ENCODE measurements around the gene MYO5C.
"Not testable (repeated sequence)": the region's sequence is repeated elsewhere in the genome, so short reads cannot be mapped to it uniquely, and the experiment has no call there.

The MYO5C gene

GRCh38 chr15:52241489-52241888, 54.1 kb downstream of the MYO5C start:
- no peak for DNase-seq (ENCODE audit: low read depth)
- TF ChIP-seq CTCF (IDR thresholded peaks at IDR 0.05; ENCODE audit: control insufficient read depth, insufficient read depth, low read depth, low read length, missing control alignments): no peak
- no peak overlapping the region for H3K4me3 ChIP-seq (ENCODE audit: control insufficient read depth, low read depth, low read length)

GRCh38 chr15:52240166-52240565, 55.4 kb downstream of the MYO5C start:
- DNase-seq (ENCODE audit: low read depth): no peak
- no peak for TF ChIP-seq CTCF (IDR thresholded peaks at IDR 0.05; ENCODE audit: control insufficient read depth, insufficient read depth, low read depth, low read length, missing control alignments)
- no peak overlapping the region for H3K4me3 ChIP-seq (ENCODE audit: control insufficient read depth, low read depth, low read length)

- not testable (repeated sequence) for DNase-seq (ENCODE audit: low read depth); H3K4me3 ChIP-seq (ENCODE audit: control insufficient read depth, low read depth, low read length)
Measured at GRCh38 chr15:52238989-52239525, 56.5 kb downstream of the MYO5C start.

GRCh38 chr15:52238149-52238548, 57.5 kb downstream of the MYO5C start:
- no peak overlapping the region for H3K4me3 ChIP-seq (ENCODE audit: control insufficient read depth, low read depth, low read length)
- TF ChIP-seq CTCF (IDR thresholded peaks at IDR 0.05; ENCODE audit: control insufficient read depth, insufficient read depth, low read depth, low read length, missing control alignments): no peak
- no peak for DNase-seq (ENCODE audit: low read depth)

- no peak for DNase-seq (ENCODE audit: low read depth)
- no peak overlapping the region for H3K4me3 ChIP-seq (ENCODE audit: control insufficient read depth, low read depth, low read length)
- TF ChIP-seq CTCF (IDR thresholded peaks at IDR 0.05; ENCODE audit: control insufficient read depth, insufficient read depth, low read depth, low read length, missing control alignments): no peak
Measured at GRCh38 chr15:52236013-52236412, 59.6 kb downstream of the MYO5C start.

- no peak for DNase-seq (ENCODE audit: low read depth)
Measured at GRCh38 chr15:52234596-52235541, 60.7 kb downstream of the MYO5C start.

More at GRCh38 chr15:52234596-52235541, 60.7 kb downstream of the MYO5C start:
- no peak overlapping the region for H3K4me3 ChIP-seq (ENCODE audit: control insufficient read depth, low read depth, low read length)
- no peak for TF ChIP-seq CTCF (IDR thresholded peaks at IDR 0.05; ENCODE audit: control insufficient read depth, insufficient read depth, low read depth, low read length, missing control alignments)
